SU-DHL-6 (cell line): ENCODE data around the gene CADM2.

ENCODE experiments used
- H2AFZ ChIP-seq: fragments of 200-600 bp; sonication (generic); 2 replicates; pipeline ENCODE4 v1.6.1; 2014; ENCODE audit warnings: low read depth, mild to moderate bottlenecking, moderate library complexity, mixed read lengths, antibody characterized with exemption, low read length; ENCODE audit not compliant: severe bottlenecking
- H3F3A ChIP-seq: fragments of 200-600 bp; shearing (Covaris generic); 2 replicates; pipeline ENCODE4 v1.6.0; 2016; ENCODE audit warnings: antibody characterized with exemption, mild to moderate bottlenecking; ENCODE audit not compliant: insufficient read depth
- H3K27ac ChIP-seq: fragments of 200-600 bp; sonication (generic); 2 replicates; pipeline ENCODE4 v1.5.1; 2016; ENCODE audit warnings: low read depth, mild to moderate bottlenecking, low read length, moderate library complexity, mixed read lengths
- H3K27me3 ChIP-seq: fragments of 200-600 bp; sonication (generic), shearing (Covaris generic); 2 replicates; pipeline ENCODE4 v1.6.0; 2014; ENCODE audit warnings: mild to moderate bottlenecking, low read length
- H3K36me3 ChIP-seq: fragments of 200-600 bp; sonication (generic); 2 replicates; pipeline ENCODE4 v1.6.1; 2014; ENCODE audit warnings: mild to moderate bottlenecking, low read length, mixed read lengths
- H3K4me2 ChIP-seq: fragments of 300-600, 200-600 bp; shearing (Covaris generic), sonication (generic); 2 replicates; pipeline ENCODE4 v1.6.0; 2014; ENCODE audit warnings: low read length, low read depth, mild to moderate bottlenecking; ENCODE audit not compliant: poor library complexity, severe bottlenecking
- H3K4me3 ChIP-seq: fragments of 200-600 bp; sonication (generic); 2 replicates; pipeline ENCODE4 v1.5.1; 2014; ENCODE audit warnings: antibody characterized with exemption, low read length, mild to moderate bottlenecking, mixed read lengths; ENCODE audit not compliant: insufficient read depth, poor library complexity, severe bottlenecking
- H3K79me2 ChIP-seq: fragments of 200-600 bp; sonication (generic); 2 replicates; pipeline ENCODE4 v1.6.1; 2014; ENCODE audit warnings: mild to moderate bottlenecking, low read length, moderate library complexity; ENCODE audit not compliant: insufficient read depth
- H3K9ac ChIP-seq: fragments of 200-600 bp; sonication (generic); 2 replicates; pipeline ENCODE4 v1.7.0; 2014; ENCODE audit warnings: mild to moderate bottlenecking, low read length
- H3K9me2 ChIP-seq: fragments of 200-600 bp; sonication (generic); replicated peaks from 2 replicates; pipeline ENCODE4 v1.6.1; 2014; ENCODE audit warnings: low read length; ENCODE audit not compliant: insufficient read depth
- H3K9me3 ChIP-seq: fragments of 200-600 bp; sonication (generic); 2 replicates; pipeline ENCODE4 v1.6.1; 2014; ENCODE audit warnings: low read length, mixed read lengths; ENCODE audit not compliant: insufficient read depth
- H4K20me1 ChIP-seq: fragments of 200-600 bp; sonication (generic); 2 replicates; pipeline ENCODE4 v1.6.1; 2014; ENCODE audit warnings: low read depth, mild to moderate bottlenecking, antibody characterized with exemption, low read length, moderate library complexity, mixed read lengths
- CTCF ChIP-seq: fragments of 200-600 bp; sonication (generic); IDR thresholded peaks from one replicate; pipeline ENCODE4 v1.5.1; 2017; ENCODE audit warnings: antibody characterized with exemption, mild to moderate bottlenecking, low read length, moderate library complexity; ENCODE audit not compliant: insufficient read depth, poor library complexity, severe bottlenecking
- EZH2phosphoT487 ChIP-seq: fragments of 200-600 bp; sonication (generic), shearing (Covaris generic); conservative IDR thresholded peaks from 2 replicates; pipeline ENCODE4 v1.6.1; 2018; ENCODE audit warnings: mild to moderate bottlenecking, antibody characterized with exemption, low read length, moderate library complexity, mixed read lengths

The CADM2 gene

GRCh38 chr3:85182975-85183752, 224.4 kb downstream of the CADM2 start:
- Histone ChIP-seq H2AFZ (no peak overlapping the region), H3K79me2 (no peaks in the 10 kb centered on the region), H3K36me3 (no peaks in the 10 kb centered on the region), H3F3A (no peaks in the 10 kb centered on the region), H3K4me3 (no peak overlapping the region), H4K20me1 (no peaks in the 10 kb centered on the region), H3K9me3 (no peaks in the 10 kb centered on the region), H3K4me2 (no peak overlapping the region), H3K9ac (no peak overlapping the region), H3K9me2 (no peaks in the 10 kb centered on the region), H3K27me3 (no peaks in the 10 kb centered on the region), H3K27ac (no peak overlapping the region)
- TF ChIP-seq CTCF (no peak), EZH2phosphoT487 (no peak)

GRCh38 chr3:85185495-85185894, 226.7 kb downstream of the CADM2 start:
- TF ChIP-seq CTCF (no peak), EZH2phosphoT487 (no peak)
- Histone ChIP-seq H3K9me3 (no peaks in the 10 kb centered on the region), H3K36me3 (no peaks in the 10 kb centered on the region), H3K27me3 (no peaks in the 10 kb centered on the region), H4K20me1 (no peaks in the 10 kb centered on the region), H3K27ac (no peak overlapping the region), H3K79me2 (no peaks in the 10 kb centered on the region), H3K4me3 (no peak overlapping the region), H3F3A (no peaks in the 10 kb centered on the region), H3K9me2 (no peaks in the 10 kb centered on the region), H3K4me2 (no peak overlapping the region), H2AFZ (no peak overlapping the region), H3K9ac (no peak overlapping the region)

- H3K4me2 ChIP-seq: no peak overlapping the region
- no peaks in the 10 kb centered on the region for H3K27me3 ChIP-seq
- H4K20me1 ChIP-seq: no peaks in the 10 kb centered on the region
- no peaks in the 10 kb centered on the region for H3K36me3 ChIP-seq
- no peak overlapping the region for H3K27ac ChIP-seq
- H3K9ac ChIP-seq: no peak overlapping the region
- TF ChIP-seq EZH2phosphoT487 (no peak), CTCF (no peak)
- no peak overlapping the region for H2AFZ ChIP-seq
- H3K4me3 ChIP-seq: no peak overlapping the region
- no peaks in the 10 kb centered on the region for H3K9me2 ChIP-seq
- no peaks in the 10 kb centered on the region for H3F3A ChIP-seq
- H3K79me2 ChIP-seq: no peaks in the 10 kb centered on the region
- H3K9me3 ChIP-seq: no peaks in the 10 kb centered on the region
Measured at GRCh38 chr3:85189731-85190130, 230.9 kb downstream of the CADM2 start.
